ENCODE data around the gene LHX3.

DNA sequence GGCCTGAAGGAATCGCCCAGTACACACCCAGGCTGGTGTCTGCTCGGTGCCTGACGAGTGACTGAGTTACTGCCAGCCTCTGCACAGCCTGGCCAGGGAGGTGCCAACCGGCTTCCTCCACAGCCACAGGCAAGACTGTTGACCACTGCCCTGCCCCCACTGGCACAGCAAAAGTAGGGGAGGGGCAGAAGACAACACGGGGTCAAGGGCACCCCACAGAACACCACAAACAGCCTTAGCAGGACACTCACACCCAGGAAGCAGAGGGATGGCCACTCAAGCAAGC is 722 bp upstream of the LHX3 start:
- TF ChIP-seq CTCF (IDR thresholded peaks at IDR 0.05) (no peak), POLR2AphosphoS5 (IDR thresholded peaks at IDR 0.05) (no peak)

All from prostate gland (tissue), 2 donors.